CD4-positive, alpha-beta memory T cell (primary cell): ENCODE measurements around the gene UCKL1. TPM values are rescaled to one million over a fixed set of nuclear protein-coding genes. Genes with fewer than 3 reads are reported as not detected.
"Not testable (repeated sequence)": the region's sequence is repeated elsewhere in the genome, so short reads cannot be mapped to it uniquely, and the experiment has no call there.

Experiments
- CTCF ChIA-PET: fragments of 350-600 bp; sonication (Branson Sonifier 250); formaldehyde crosslinking; loops from one replicate; lab custom pipeline; 2021; ENCODE audit warnings: inconsistent platforms; ENCODE audit not compliant: partially characterized antibody; lab: Charles Lee
- POLR2A ChIA-PET: fragments of 350-600 bp; sonication (Branson Sonifier 250); formaldehyde crosslinking; loops from one replicate; lab custom pipeline; 2021; ENCODE audit not compliant: partially characterized antibody; lab: Charles Lee
- DNase-seq, 5 donors: peaks; one replicate each; pipeline versions ENCODE4 v3.0.0 to v3.0.0-alpha.2; 2020 to 2022; ENCODE audit warnings: mixed read lengths in 1 of 5
- H3K27ac ChIP-seq: one replicate; pipeline ENCODE4 v1.7.0; 2013; ENCODE audit warnings: low read depth, low read length
- H3K27me3 ChIP-seq: 2 replicates; pipeline ENCODE4 v1.7.0; 2013; ENCODE audit warnings: mild to moderate bottlenecking, low read length, moderate library complexity; ENCODE audit not compliant: insufficient read depth
- H3K36me3 ChIP-seq: 2 replicates; pipeline ENCODE4 v1.7.0; 2013; ENCODE audit warnings: mild to moderate bottlenecking, low read length, moderate library complexity; ENCODE audit not compliant: insufficient read depth
- H3K4me1 ChIP-seq: 2 replicates; pipeline ENCODE4 v1.7.0; 2013; ENCODE audit warnings: mild to moderate bottlenecking, low read length, moderate library complexity; ENCODE audit not compliant: insufficient read depth
- H3K4me3 ChIP-seq, 2 donors: one replicate each; pipeline ENCODE4 v1.7.0; 2013; ENCODE audit warnings: low read length in 2 of 2, mild to moderate bottlenecking in 1 of 2
- H3K9me3 ChIP-seq, 2 donors: one replicate each; pipeline ENCODE4 v1.7.0; 2013; ENCODE audit warnings: low read length in 2 of 2, control low read depth in 1 of 2; ENCODE audit not compliant: control insufficient read depth in 1 of 2
- H3K27ac Mint-ChIP-seq, 7 donors: one replicate each; pipeline ENCODE4 v1.8.0; 2020 to 2021; ENCODE audit warnings: mixed read lengths in 7 of 7, mild to moderate bottlenecking in 6 of 7, inconsistent platforms in 3 of 7, moderate library complexity in 3 of 7
- H3K27me3 Mint-ChIP-seq, 2 donors: one replicate each; pipeline ENCODE4 v1.8.0; 2020 to 2021; ENCODE audit warnings: mixed read lengths in 2 of 2
- H3K36me3 Mint-ChIP-seq, 2 donors: one replicate each; pipeline ENCODE4 v1.8.0; 2020 to 2021; ENCODE audit warnings: mixed read lengths in 2 of 2, inconsistent platforms in 1 of 2, mild to moderate bottlenecking in 1 of 2
- H3K4me1 Mint-ChIP-seq, 4 donors: one replicate each; pipeline ENCODE4 v1.8.0; 2020 to 2021; ENCODE audit warnings: mixed read lengths in 4 of 4, mild to moderate bottlenecking in 1 of 4
- H3K4me3 Mint-ChIP-seq, 8 donors: one replicate each; pipeline ENCODE4 v1.8.0; 2020 to 2021; ENCODE audit warnings: mixed read lengths in 8 of 8, mild to moderate bottlenecking in 7 of 8, moderate library complexity in 6 of 8, inconsistent platforms in 3 of 8
- H3K9me3 Mint-ChIP-seq, 8 donors: one replicate each; pipeline ENCODE4 v1.8.0; 2020 to 2021; ENCODE audit warnings: mixed read lengths in 8 of 8, mild to moderate bottlenecking in 5 of 8, inconsistent platforms in 3 of 8, moderate library complexity in 1 of 8
- intact Hi-C: fragments of 100-400 bp; cut with micrococcal nuclease; formaldehyde crosslinking; loops from one replicate; pipeline ENCODE4 v1.15.1; 2023
- polyA plus RNA-seq, 2 donors: library from polyadenylated mRNA; unstranded; fragments of 300-500 nt; fragmentation: Illumina TruSeq; gene quantifications; one replicate each; pipeline ENCODE4 v1.2.3, GENCODE V29; 2021
- total RNA-seq, 2 experiments: library from RNA; stranded (reverse); gene quantifications; one replicate each; pipeline ENCODE4 v1.2.3, GENCODE V29; 2021

The UCKL1 gene
- total and polyA plus RNA-seq, 4 experiments from 2014 or later: 26.2 to 55.1 (median 42.7) TPM

DNA sequence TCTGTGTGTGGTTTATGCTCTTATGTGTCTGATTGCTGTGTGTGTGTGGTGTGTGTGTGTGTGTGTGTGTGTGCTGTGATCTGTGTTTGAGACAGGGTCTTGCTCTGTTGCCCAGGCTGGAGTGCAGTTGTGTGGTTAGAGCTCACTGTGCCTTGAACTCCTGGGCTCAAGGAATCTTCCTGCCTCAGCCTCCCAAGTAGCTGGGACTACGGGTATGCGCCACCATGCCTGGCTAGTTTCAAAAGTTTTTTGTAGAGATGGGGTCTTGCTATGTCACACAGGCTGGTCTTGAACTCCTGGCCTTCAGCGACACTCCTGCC, 16.9 kb upstream of the UCKL1 start:
- H3K27ac ChIP-seq: no peak overlapping the region
- no peaks in the 10 kb centered on the region for H3K36me3 ChIP-seq
- H3K9me3 ChIP-seq: no peaks in the 10 kb centered on the region
- H3K4me1 ChIP-seq: peaks cover 30% of the 10 kb centered on the region
- intact Hi-C loops: loop anchor here (5.0 kb wide), 2 partner anchors 106 to 531 kb away; partner anchors contain the start of gene TPD52L2
- no peak overlapping the region for H3K4me3 Mint-ChIP-seq
- H3K27ac Mint-ChIP-seq: peak overlapping the region in 5 of 7 donors; percentile 46 to 79 (median 62)
- no peaks in the 10 kb centered on the region for H3K27me3 Mint-ChIP-seq
- H3K9me3 Mint-ChIP-seq: peaks cover 0 to 1% (median 0%) of the 10 kb centered on the region in 8 donors
- ChIA-PET POLR2A (interaction anchor here (0.7 to 2.5 kb wide), 3 partner anchors 16 to 435 kb away, joined by 4 to 12 read pairs (median 6); partner anchors contain the start of genes PTK6 and UCKL1), CTCF (interaction anchor here (0.9 to 3.3 kb wide), 16 partner anchors 10 to 477 kb away, joined by 3 to 15 read pairs (median 6); partner anchors contain the start of genes ARFRP1, PTK6, TPD52L2 and ZGPAT)
- H3K27me3 ChIP-seq: no peaks in the 10 kb centered on the region
- peaks cover 8 to 17% of the 10 kb centered on the region in 2 donors for H3K36me3 Mint-ChIP-seq
- DNase-seq: no peak
- H3K4me1 Mint-ChIP-seq: peaks cover 21 to 57% (median 37%) of the 10 kb centered on the region in 4 donors
- no peak overlapping the region for H3K4me3 ChIP-seq

DNA sequence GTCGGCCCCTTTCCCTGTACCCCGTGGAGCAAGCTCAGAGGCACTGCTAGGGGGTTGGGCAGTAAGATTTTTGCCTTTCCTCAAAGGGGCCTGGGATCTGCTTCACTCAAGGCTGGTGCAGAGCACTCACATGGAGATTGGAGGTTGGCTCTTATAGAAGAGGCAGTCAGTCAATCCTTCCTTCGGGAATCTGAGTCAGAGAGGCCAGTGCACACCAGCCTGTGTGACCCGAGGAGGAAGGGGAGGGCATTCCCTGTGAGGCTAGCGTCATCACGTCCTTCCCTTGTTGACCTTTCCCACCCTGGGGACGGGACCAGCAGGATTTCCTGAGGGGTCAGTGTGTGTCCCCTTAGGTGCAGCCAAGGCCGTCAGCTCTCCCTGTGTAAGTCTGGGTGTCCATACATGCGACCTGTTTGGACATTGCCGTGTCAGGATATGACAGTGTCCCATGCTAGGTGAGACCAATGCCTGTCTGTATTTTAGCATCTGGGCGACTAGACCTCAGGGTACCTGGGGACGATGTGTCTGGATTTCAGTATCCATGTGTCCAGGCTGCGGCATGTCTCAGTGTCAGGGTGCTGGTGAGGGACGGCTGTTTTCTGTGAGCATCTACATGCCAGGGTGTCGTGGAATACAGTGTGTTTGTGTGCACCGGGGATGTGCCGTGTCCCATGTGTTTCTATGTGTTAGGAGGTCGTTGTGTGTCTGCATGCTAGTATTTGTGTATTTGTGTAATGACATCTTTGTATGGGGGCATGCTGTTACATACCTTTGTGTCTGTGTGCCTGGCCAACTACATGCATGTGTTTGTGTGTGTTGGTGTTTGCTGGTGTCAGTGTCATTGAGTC, 16.3 kb upstream of the UCKL1 start:
- ChIA-PET POLR2A (interaction anchor here (0.6 to 2.5 kb wide), 5 partner anchors 16 to 536 kb away, joined by 3 to 12 read pairs (median 4); partner anchors contain the start of genes PTK6 and UCKL1), CTCF (interaction anchor here (0.9 to 2.2 kb wide), 10 partner anchors 8 to 476 kb away, joined by 3 to 12 read pairs (median 7); partner anchors contain the start of genes ARFRP1, TPD52L2 and ZGPAT)
- Mint-ChIP-seq H3K9me3 (peaks cover 0 to 1% (median 0%) of the 10 kb centered on the region in 8 donors), H3K36me3 (peaks cover 8 to 17% of the 10 kb centered on the region in 2 donors), H3K4me1 (peaks cover 18 to 57% (median 32%) of the 10 kb centered on the region in 4 donors), H3K27me3 (no peaks in the 10 kb centered on the region), H3K27ac (peak overlapping the region in 3 of 7 donors; percentile 62 to 77 (median 71)), H3K4me3 (peak overlapping the region in 2 of 8 donors; percentile 9 to 30)
- peak in 1 of 5 donors; percentile 32 for DNase-seq
- Histone ChIP-seq H3K4me3 (no peak overlapping the region), H3K27me3 (no peaks in the 10 kb centered on the region), H3K9me3 (no peaks in the 10 kb centered on the region), H3K27ac (no peak overlapping the region), H3K4me1 (peaks cover 26% of the 10 kb centered on the region), H3K36me3 (no peaks in the 10 kb centered on the region)
- intact Hi-C loops: loop anchor here (5.0 kb wide), 2 partner anchors 105 to 530 kb away; partner anchors contain the start of gene TPD52L2

- intact Hi-C loops: loop anchor here (5.0 kb wide), 2 partner anchors 105 to 530 kb away; partner anchors contain the start of gene TPD52L2
- not testable (repeated sequence) for H3K4me3 ChIP-seq, H3K9me3 Mint-ChIP-seq, H3K27me3 ChIP-seq, DNase-seq, H3K9me3 ChIP-seq, H3K27me3 Mint-ChIP-seq, H3K27ac ChIP-seq, H3K36me3 ChIP-seq
- H3K4me1 ChIP-seq: peaks cover 20% of the 10 kb centered on the region
- Mint-ChIP-seq H3K4me1 (peaks cover 18 to 51% (median 29%) of the 10 kb centered on the region in 4 donors), H3K4me3 (peak overlapping the region in 2 of 8 donors; percentile 9 to 30), H3K27ac (peak overlapping the region in 2 of 7 donors; percentile 23 to 71), H3K36me3 (peaks cover 8 to 17% of the 10 kb centered on the region in 2 donors)
- POLR2A ChIA-PET: interaction anchor here (0.6 to 1.7 kb wide), 3 partner anchors 348 to 536 kb away, joined by 3 to 6 read pairs (median 3); partner anchors contain the start of gene PTK6
- CTCF ChIA-PET: interaction anchor here (1.1 to 1.4 kb wide), 2 partner anchors 8 to 68 kb away, joined by 4 to 7 read pairs; no protein-coding TSS in a partner anchor
Observed at GRCh38 chr20:63971960-63972311, 15.7 kb upstream of the UCKL1 start.

- Mint-ChIP-seq H3K4me3 (peak overlapping the region; percentile 64 to 82 (median 72)), H3K27ac (peak overlapping the region; percentile 51 to 87 (median 70)), H3K27me3 (no peaks in the 10 kb centered on the region), H3K9me3 (peaks cover 0 to 2% (median 0%) of the 10 kb centered on the region in 8 donors), H3K36me3 (peaks cover 3 to 12% of the 10 kb centered on the region in 2 donors), H3K4me1 (peaks cover 12 to 40% (median 21%) of the 10 kb centered on the region in 4 donors)
- CTCF ChIA-PET: interaction anchor here (1.4 kb wide), 1 partner anchor 9 kb away, joined by 7 read pairs; no protein-coding TSS in a partner anchor
- intact Hi-C loops: loop anchor here (5.0 kb wide), 2 partner anchors 104 to 529 kb away; partner anchors contain the start of gene TPD52L2
- Histone ChIP-seq H3K27ac (no peak overlapping the region), H3K9me3 (no peaks in the 10 kb centered on the region), H3K4me3 (no peak overlapping the region), H3K36me3 (peaks cover 3% of the 10 kb centered on the region), H3K4me1 (peaks cover 18% of the 10 kb centered on the region), H3K27me3 (no peaks in the 10 kb centered on the region)
- DNase-seq: no peak
- POLR2A ChIA-PET: interaction anchor here (1.0 to 1.3 kb wide), 2 partner anchors 9 to 14 kb away, joined by 4 read pairs; partner anchors contain the start of genes SAMD10 and UCKL1
Observed at GRCh38 chr20:63970714-63971431, 14.7 kb upstream of the UCKL1 start.

DNA sequence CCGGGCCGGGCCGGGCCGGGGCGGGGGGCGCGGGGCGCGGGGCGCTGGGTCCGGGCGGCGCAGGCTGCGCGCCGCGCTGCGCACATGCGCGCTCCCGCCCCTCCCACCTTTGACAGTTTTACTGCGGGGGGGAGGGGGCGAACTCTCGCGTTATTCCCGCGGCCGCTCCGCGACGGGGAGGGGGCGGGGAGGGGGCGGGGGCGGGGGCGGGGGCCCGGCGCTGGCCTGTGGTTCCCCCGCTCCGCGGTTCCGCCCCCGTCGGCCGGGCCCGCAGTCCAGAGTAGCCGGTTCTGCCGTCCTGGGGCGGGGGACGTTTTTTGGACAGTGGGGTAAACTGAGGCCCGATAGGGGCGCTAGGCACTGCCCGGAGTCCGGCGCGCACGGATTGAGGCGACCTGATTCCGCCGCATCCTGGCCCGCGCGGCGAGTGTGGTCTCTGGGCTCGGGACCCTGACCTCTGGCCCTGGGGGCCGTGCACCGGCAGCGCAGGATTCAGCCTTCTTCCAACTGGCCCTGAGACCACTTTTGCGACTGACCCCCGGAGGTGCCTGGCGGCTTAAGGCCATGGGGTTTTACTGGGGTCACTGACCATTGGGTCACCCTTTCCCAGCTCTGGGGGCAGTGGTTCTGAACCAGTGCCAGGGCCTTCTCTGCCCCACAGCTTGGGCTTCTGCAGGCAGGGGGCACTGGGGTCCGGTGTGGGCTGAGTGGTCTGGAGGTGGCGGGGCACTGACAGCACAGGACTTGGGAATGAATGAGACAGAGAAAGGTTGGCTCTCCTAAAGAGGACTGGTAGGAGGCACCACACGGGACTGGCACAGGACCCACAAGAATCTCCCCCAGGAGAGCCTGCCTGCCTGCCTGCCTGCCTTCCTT, 13.9 kb upstream of the UCKL1 start, which contains the start of gene ZNF512B:
Gene ZNF512B (minus strand): TSS at position 93 of the 876 bp plus-strand sequence. CDS start 1,980 bp downstream, outside the sequence.
- peaks cover 12 to 40% (median 21%) of the 10 kb centered on the region in 4 donors for H3K4me1 Mint-ChIP-seq
- Histone ChIP-seq H3K27me3 (no peaks in the 10 kb centered on the region), H3K4me1 (peaks cover 18% of the 10 kb centered on the region), H3K9me3 (no peaks in the 10 kb centered on the region), H3K27ac (peak within 1 kb of the TSS; percentile 65), H3K36me3 (peaks cover 3% of the 10 kb centered on the region), H3K4me3 (peak within 1 kb of the TSS; percentile 17 to 63)
- H3K27me3 Mint-ChIP-seq: no peaks in the 10 kb centered on the region
- H3K36me3 Mint-ChIP-seq: peaks cover 3 to 12% of the 10 kb centered on the region in 2 donors
- H3K9me3 Mint-ChIP-seq: peaks cover 0 to 3% (median 0%) of the 10 kb centered on the region in 8 donors
- intact Hi-C loops: loop anchor here (2.0 to 5.0 kb wide), 3 partner anchors 15 to 528 kb away; partner anchors contain the start of gene TPD52L2
- CTCF ChIA-PET: no interaction called here
- peak within 1 kb of the TSS; percentile 77 to 90 (median 85) for H3K27ac Mint-ChIP-seq
- POLR2A ChIA-PET: interaction anchor here (0.6 to 1.3 kb wide), 3 partner anchors 9 to 14 kb away, joined by 3 to 4 read pairs (median 4); partner anchors contain the start of genes PRPF6, SAMD10 and UCKL1
- H3K4me3 Mint-ChIP-seq: peak within 1 kb of the TSS; percentile 80 to 87 (median 83)
- DNase-seq: peak in 4 of 5 donors; percentile 44 to 52 (median 48)
